ENCODE data around the gene CLGN.
"Not testable (repeated sequence)": the region's sequence is repeated elsewhere in the genome, so short reads cannot be mapped to it uniquely, and the experiment has no call there.

The CLGN gene

GRCh38 chr4:140426610-140427105 is 790 bp downstream of the CLGN start:
- TF ChIP-seq CTCF (IDR thresholded peaks at IDR 0.05; ENCODE audit: borderline replicate concordance, control extremely low read depth, extremely low read depth, insufficient read depth, missing control alignments): no peak
- in situ Hi-C loops (cut with MboI; ENCODE audit: low sequenced_read_pairs, unreplicated experiment): no loop called here
- no peak for DNase-seq (ENCODE audit: low spot score)

GRCh38 chr4:140423106-140423505 is 4.3 kb downstream of the CLGN start:
- no peak for TF ChIP-seq CTCF (IDR thresholded peaks at IDR 0.05; ENCODE audit: borderline replicate concordance, control extremely low read depth, extremely low read depth, insufficient read depth, missing control alignments)
- in situ Hi-C loops (cut with MboI; ENCODE audit: low sequenced_read_pairs, unreplicated experiment): no loop called here

GRCh38 chr4:140413130-140413969 is 14.1 kb downstream of the CLGN start:
- DNase-seq (ENCODE audit: low spot score); in situ Hi-C loops (cut with MboI; ENCODE audit: low sequenced_read_pairs, unreplicated experiment): not testable (repeated sequence)

More at GRCh38 chr4:140423106-140423505, 4.3 kb downstream of the CLGN start:
- DNase-seq (ENCODE audit: low spot score): no peak

GRCh38 chr4:140408974-140409373 is 18.5 kb downstream of the CLGN start:
- in situ Hi-C loops (cut with MboI; ENCODE audit: low sequenced_read_pairs, unreplicated experiment): no loop called here
- DNase-seq (ENCODE audit: low spot score): no peak
- no peak for TF ChIP-seq CTCF (IDR thresholded peaks at IDR 0.05; ENCODE audit: borderline replicate concordance, control extremely low read depth, extremely low read depth, insufficient read depth, missing control alignments)

- DNase-seq (ENCODE audit: low spot score): no peak
- TF ChIP-seq CTCF (IDR thresholded peaks at IDR 0.05; ENCODE audit: borderline replicate concordance, control extremely low read depth, extremely low read depth, insufficient read depth, missing control alignments): no peak
- in situ Hi-C loops (cut with MboI; ENCODE audit: low sequenced_read_pairs, unreplicated experiment): no loop called here
These were observed 21.2 kb downstream of the CLGN start for GRCh38 chr4:140406292-140406691.

- no peak for TF ChIP-seq CTCF (IDR thresholded peaks at IDR 0.05; ENCODE audit: borderline replicate concordance, control extremely low read depth, extremely low read depth, insufficient read depth, missing control alignments)
- in situ Hi-C loops (cut with MboI; ENCODE audit: low sequenced_read_pairs, unreplicated experiment): no loop called here
- no peak for DNase-seq (ENCODE audit: low spot score)
These were observed 27.3 kb downstream of the CLGN start for GRCh38 chr4:140400111-140400510.

GRCh38 chr4:140395668-140396067 is 31.8 kb downstream of the CLGN start:
- no peak for TF ChIP-seq CTCF (IDR thresholded peaks at IDR 0.05; ENCODE audit: borderline replicate concordance, control extremely low read depth, extremely low read depth, insufficient read depth, missing control alignments)
- DNase-seq (ENCODE audit: low spot score): no peak
- in situ Hi-C loops (cut with MboI; ENCODE audit: low sequenced_read_pairs, unreplicated experiment): no loop called here
